H1 (cell line): ENCODE data around the gene PCP4L1. TPM values are rescaled to one million over a fixed set of nuclear protein-coding genes. Genes with fewer than 3 reads are reported as not detected.

Experiments used
- CTCF ChIA-PET: fragments of 300-600 bp; sonication (Branson Sonifier 250); formaldehyde crosslinking; loops from one replicate; lab custom pipeline; 2021; ENCODE audit not compliant: partially characterized antibody; lab: Charles Lee
- POLR2A ChIA-PET: fragments of 300-600 bp; sonication (Branson Sonifier 250); formaldehyde crosslinking; loops from one replicate; lab custom pipeline; 2021; ENCODE audit warnings: inconsistent platforms; ENCODE audit not compliant: partially characterized antibody; lab: Charles Lee
- DNase-seq, 2 experiments: peaks; one replicate each; pipeline versions ENCODE4 v3.0.0 to v3.0.0-alpha.2; 2010 to 2022; ENCODE audit warnings: low spot score in 2 of 2, low read depth in 1 of 2, mixed read lengths in 1 of 2
- FAIRE-seq: peaks from 2 replicates; lab custom pipeline; 2011; peaks lifted over from hg19 to GRCh38; lab: Jason Lieb, UNC
- H2AFZ ChIP-seq: 2 replicates; pipeline ENCODE4 v1.8.1; 2012; ENCODE audit warnings: low read length, inconsistent platforms
- H2AK5ac ChIP-seq: 2 replicates; pipeline ENCODE4 v1.6.1; 2013; ENCODE audit warnings: low read depth, low read length
- H2BK120ac ChIP-seq: replicated peaks from 2 replicates; pipeline ENCODE3; 2013; ENCODE audit warnings: low read depth, low read length, inconsistent platforms
- H2BK12ac ChIP-seq: 2 replicates; pipeline ENCODE4 v1.6.1; 2013; ENCODE audit warnings: low read depth, low read length
- H2BK15ac ChIP-seq: 2 replicates; pipeline ENCODE4 v1.6.1; 2013; ENCODE audit warnings: low read length
- H2BK20ac ChIP-seq: 2 replicates; pipeline ENCODE4 v1.6.1; 2013; ENCODE audit warnings: low read length
- H2BK5ac ChIP-seq: 2 replicates; pipeline ENCODE4 v1.6.1; 2013; ENCODE audit warnings: low read depth, low read length
- H3K14ac ChIP-seq: 2 replicates; pipeline ENCODE4 v1.6.1; 2013; ENCODE audit warnings: inconsistent platforms; ENCODE audit not compliant: insufficient read length
- H3K18ac ChIP-seq: 2 replicates; pipeline ENCODE4 v1.6.1; 2013; ENCODE audit warnings: low read length; ENCODE audit errors: extremely low read depth
- H3K23ac ChIP-seq: 2 replicates; pipeline ENCODE4 v1.6.1; 2013; ENCODE audit warnings: inconsistent platforms; ENCODE audit not compliant: insufficient read length
- H3K23me2 ChIP-seq: 2 replicates; pipeline ENCODE4 v1.6.1; 2013; ENCODE audit warnings: low read depth, low read length
- H3K27ac ChIP-seq: 2 replicates; pipeline ENCODE4 v1.6.1; 2011; ENCODE audit warnings: low read depth, low read length, inconsistent platforms
- H3K27me3 ChIP-seq, 4 experiments: replicated peaks in 1 of 4; 1 replicate in 1 of 4; 2 replicates in 3 of 4; pipeline versions ENCODE4 v1.6.1 to v1.8.1; 2011 to 2013; ENCODE audit warnings: low read length in 3 of 4, mild to moderate bottlenecking in 3 of 4, inconsistent platforms in 2 of 4, mixed read lengths in 2 of 4, moderate library complexity in 1 of 4; ENCODE audit not compliant: control insufficient read depth in 3 of 4, insufficient read depth in 3 of 4; ENCODE audit errors: extremely low read depth in 1 of 4
- H3K36me3 ChIP-seq, 4 experiments: 2 replicates each; pipeline versions ENCODE4 v1.6.1 to v1.8.1; 2011 to 2013; ENCODE audit warnings: mild to moderate bottlenecking in 4 of 4, low read length in 3 of 4, moderate library complexity in 2 of 4, control low read depth in 1 of 4, inconsistent platforms in 1 of 4; ENCODE audit not compliant: insufficient read depth in 4 of 4, control insufficient read depth in 2 of 4
- H3K4ac ChIP-seq: replicated peaks from 2 replicates; pipeline ENCODE3; 2013; ENCODE audit warnings: low read length, low read depth, mixed read lengths, inconsistent platforms; ENCODE audit not compliant: insufficient read length
- H3K4me1 ChIP-seq, 4 experiments: replicated peaks in 1 of 4; 1 replicate in 1 of 4; 2 replicates in 3 of 4; pipeline versions ENCODE4 v1.6.1 to v1.8.1; 2011 to 2013; ENCODE audit warnings: low read length in 3 of 4, inconsistent platforms in 2 of 4, mixed read lengths in 1 of 4; ENCODE audit not compliant: insufficient read depth in 4 of 4, control insufficient read depth in 3 of 4
- H3K4me2 ChIP-seq, 2 experiments: 2 replicates each; pipeline versions ENCODE4 v1.6.1 to v1.8.1; 2011 to 2013; ENCODE audit warnings: low read depth in 2 of 2, low read length in 2 of 2, control low read depth in 1 of 2, inconsistent platforms in 1 of 2, mild to moderate bottlenecking in 1 of 2; ENCODE audit not compliant: insufficient read depth in 1 of 2
- H3K4me3 ChIP-seq, 4 experiments: fragments of 200-600, 300-600 bp in 1 of 4; sonication (generic), shearing (Covaris generic), sonication (Bioruptor Twin) in 1 of 4; 2 replicates each; pipeline versions ENCODE4 v1.5.1 to v1.8.1; 2011 to 2016; ENCODE audit warnings: low read length in 4 of 4, low read depth in 3 of 4, control low read depth in 2 of 4, inconsistent platforms in 2 of 4, mild to moderate bottlenecking in 2 of 4, mixed read lengths in 1 of 4, moderate library complexity in 1 of 4; ENCODE audit not compliant: insufficient read depth in 2 of 4; ENCODE audit errors: extremely low read depth in 1 of 4
- H3K56ac ChIP-seq: replicated peaks from 2 replicates; pipeline ENCODE3; 2013; ENCODE audit warnings: low read depth, mild to moderate bottlenecking, mixed read lengths, low read length, inconsistent platforms; ENCODE audit not compliant: insufficient read length
- H3K79me1 ChIP-seq: 2 replicates; pipeline ENCODE4 v1.6.1; 2013; ENCODE audit warnings: low read depth, low read length, control low read depth
- H3K79me2 ChIP-seq, 2 experiments: 2 replicates each; pipeline versions ENCODE4 v1.6.1 to v1.8.1; 2012 to 2013; ENCODE audit warnings: low read length in 2 of 2, mild to moderate bottlenecking in 2 of 2, inconsistent platforms in 1 of 2; ENCODE audit not compliant: insufficient read depth in 2 of 2, control insufficient read depth in 1 of 2
- H3K9ac ChIP-seq, 4 experiments: replicated peaks in 1 of 4; 1 replicate in 1 of 4; 2 replicates in 3 of 4; pipeline versions ENCODE4 v1.6.1 to v1.8.1; 2011 to 2013; ENCODE audit warnings: low read depth in 3 of 4, low read length in 3 of 4, control low read depth in 2 of 4, mild to moderate bottlenecking in 2 of 4, moderate library complexity in 2 of 4, inconsistent platforms in 1 of 4; ENCODE audit errors: extremely low read depth in 1 of 4
- H3K9me3 ChIP-seq, 2 experiments: 2 replicates each; pipeline versions ENCODE4 v1.6.1 to v1.8.1; 2012 to 2013; ENCODE audit warnings: mild to moderate bottlenecking in 2 of 2, moderate library complexity in 2 of 2, control low read depth in 1 of 2, inconsistent platforms in 1 of 2, low read depth in 1 of 2, low read length in 1 of 2, mixed read lengths in 1 of 2; ENCODE audit not compliant: insufficient read depth in 2 of 2
- H4K20me1 ChIP-seq, 2 experiments: replicated peaks in 1 of 2; 2 replicates each; pipeline versions ENCODE3 to v1.8.1; 2011 to 2013; ENCODE audit warnings: inconsistent platforms in 2 of 2, low read length in 2 of 2, mild to moderate bottlenecking in 1 of 2; ENCODE audit not compliant: insufficient read depth in 2 of 2, control insufficient read depth in 1 of 2
- H4K5ac ChIP-seq: 2 replicates; pipeline ENCODE4 v1.6.1; 2013; ENCODE audit warnings: low read length, low read depth, mixed read lengths, inconsistent platforms; ENCODE audit not compliant: insufficient read length
- H4K8ac ChIP-seq: 2 replicates; pipeline ENCODE4 v1.8.0; 2013; ENCODE audit warnings: mild to moderate bottlenecking, moderate library complexity, low read length, inconsistent platforms; ENCODE audit not compliant: insufficient read depth; ENCODE audit errors: extremely low read depth
- H4K91ac ChIP-seq: replicated peaks from 2 replicates; pipeline ENCODE3; 2013; ENCODE audit warnings: low read length, mixed read lengths, inconsistent platforms; ENCODE audit not compliant: insufficient read length
- ATF3 ChIP-seq: IDR thresholded peaks from 2 replicates; pipeline ENCODE4 v1.6.1; 2011; ENCODE audit warnings: low read depth, mild to moderate bottlenecking, low read length; ENCODE audit not compliant: insufficient read depth
- CTBP2 ChIP-seq: IDR thresholded peaks from 2 replicates; pipeline ENCODE4 v1.7.0; 2011; ENCODE audit warnings: borderline replicate concordance, mild to moderate bottlenecking, moderate library complexity, mixed read lengths, low read length; ENCODE audit not compliant: insufficient read depth, insufficient read length
- E2F6 ChIP-seq: IDR thresholded peaks from 2 replicates; pipeline ENCODE4 v1.6.1; 2012; ENCODE audit warnings: inconsistent platforms
- HDAC2 ChIP-seq, 2 experiments: fragments of 300-600 bp in 1 of 2; sonication (generic) in 1 of 2; IDR thresholded peaks; 2 replicates each; pipeline ENCODE4 v1.6.1; 2011 to 2012; ENCODE audit warnings: low read depth in 2 of 2, low read length in 2 of 2, mild to moderate bottlenecking in 2 of 2, moderate library complexity in 2 of 2, borderline replicate concordance in 1 of 2, inconsistent platforms in 1 of 2
- POLR2A ChIP-seq, 2 experiments: IDR thresholded peaks; 1 replicate in 1 of 2; 2 replicates in 1 of 2; pipeline ENCODE4 v1.6.1; 2011; ENCODE audit warnings: low read depth in 2 of 2, low read length in 2 of 2, mild to moderate bottlenecking in 2 of 2; ENCODE audit errors: control extremely low read depth in 1 of 2
- SIN3A ChIP-seq, 2 experiments: IDR thresholded peaks in 1 of 2; conservative IDR thresholded peaks in 1 of 2; 2 replicates each; pipeline ENCODE4 v1.6.1; 2011 to 2012; ENCODE audit warnings: low read length in 2 of 2, improper control_type of control experiment in 1 of 2, low read depth in 1 of 2, mild to moderate bottlenecking in 1 of 2
- SIRT6 ChIP-seq: IDR thresholded peaks from one replicate; pipeline ENCODE4 v1.7.1; 2012; ENCODE audit warnings: low read length, inconsistent platforms
- SP4 ChIP-seq: IDR thresholded peaks from 2 replicates; pipeline ENCODE4 v1.6.1; 2012; ENCODE audit warnings: low read length, inconsistent platforms
- TAF7 ChIP-seq: optimal IDR thresholded peaks from 2 replicates; pipeline ENCODE3; 2011; ENCODE audit warnings: low read depth, mild to moderate bottlenecking, inconsistent platforms, low read length, moderate library complexity, borderline replicate concordance
- WGBS, 2 experiments: shearing (Covaris generic) in 1 of 2; methylation state at CpG; one replicate each; pipeline versions ENCODE4 v1.1.6 to v1.1.7; 2013 to 2015; ENCODE audit warnings: low lambda C conversion rate in 2 of 2, mixed read lengths in 2 of 2, inconsistent platforms in 1 of 2, low coverage in 1 of 2, missing lambda C conversion rate in 1 of 2; ENCODE audit not compliant: insufficient replicate concordance in 2 of 2, insufficient coverage in 1 of 2, insufficient read length in 1 of 2; ENCODE audit errors: extremely low coverage in 1 of 2, missing lambda C conversion rate in 1 of 2; 5-methylcytosine and 5-hydroxymethylcytosine counted together
- polyA plus RNA-seq, 7 experiments: library from polyadenylated mRNA; depleted of rRNA in 3 of 7; stranded (reverse) in 5 of 7; unstranded in 2 of 7; fragments of >200 nt in 5 of 7; fragments of 200-250 nt in 2 of 7; gene quantifications; 1 replicate in 5 of 7; 2 replicates in 1 of 7; 4 replicates in 1 of 7; pipeline versions ENCODE4 v1.2.1 to v1.2.3, GENCODE V29; 2011 to 2013; ENCODE audit warnings: missing spikeins in 2 of 7, mixed read lengths in 2 of 7
- total RNA-seq: library from RNA; stranded (reverse); fragmentation: NEBNext Ultra II Directional; extraction: Animal tissue kit (Norgen Biotek cat#: 25700); gene quantifications from 2 replicates; pipeline ENCODE4 v1.2.1, GENCODE V29; 2021

The PCP4L1 gene
- total and polyA plus RNA-seq, 2 of the 8 experiments (the other 6 are each of a cell fraction or from before 2014, with no cell fraction given) = 0.41 to 1.0 TPM

- Histone ChIP-seq H4K8ac (no peak overlapping the region), H3K36me3 (no peaks in the 10 kb centered on the region), H3K9ac (no peak overlapping the region), H2AK5ac (0 out of 2 replicates have a peak overlapping the region, but pooled peaks have one; percentile 69), H3K27me3 (no peaks in the 10 kb centered on the region), H4K5ac (no peak overlapping the region), H3K18ac (no peak overlapping the region), H2BK12ac (no peak overlapping the region), H4K91ac (no peak overlapping the region), H2BK15ac (no peak overlapping the region), H3K23me2 (no peaks in the 10 kb centered on the region; the same call in 1 of the 2 replicates), H3K27ac (no peak overlapping the region), H2AFZ (no peak overlapping the region), H3K9me3 (no peaks in the 10 kb centered on the region), H3K79me2 (no peaks in the 10 kb centered on the region), H2BK120ac (no peak overlapping the region), H3K4me3 (no peak overlapping the region), H4K20me1 (no peaks in the 10 kb centered on the region), H3K14ac (no peak overlapping the region), H3K4ac (no peak overlapping the region), H3K4me2 (no peak overlapping the region), H3K4me1 (peaks cover 0 to 2% (median 0%) of the 10 kb centered on the region in 4 experiments; a peak in 2 of 7 replicates), H2BK20ac (no peak overlapping the region), H3K23ac (no peak overlapping the region), H3K56ac (no peak overlapping the region), H3K79me1 (no peaks in the 10 kb centered on the region), H2BK5ac (no peak overlapping the region)
- no peak for FAIRE-seq
- CTCF ChIA-PET = interaction anchor here (0.7 to 15.6 kb wide), 42 partner anchors 8 to 1382 kb away, joined by 3 to 401 read pairs (median 4); partner anchors contain the start of genes APOA2, NDUFS2, PCP4L1 and PPOX
- 94% methylated on average over 1 of the region's 1 CpG; no CpG with 5 or more reads in 1 of the 2 experiments for WGBS, 2 experiments
- POLR2A ChIA-PET = interaction anchor here (0.7 to 1.8 kb wide), 5 partner anchors 18 to 114 kb away, joined by 3 to 5 read pairs (median 3); no protein-coding TSS in a partner anchor
- DNase-seq = no peak
- no peak for TF ChIP-seq E2F6
- TF ChIP-seq SIN3A (conservative IDR thresholded peaks at IDR 0.05 in 1 of 2, IDR thresholded peaks at IDR 0.05 in 1 of 2; ENCODE audit: low read depth in 1 of 2, low read length in 2 of 2) = no peak
- no peak for TF ChIP-seq SP4
- TF ChIP-seq HDAC2 (IDR thresholded peaks at IDR 0.05; ENCODE audit: borderline replicate concordance in 1 of 2, low read depth in 2 of 2, low read length in 2 of 2) = no peak
- no peak for TF ChIP-seq SIRT6
- no peak for TF ChIP-seq TAF7
- no peak for TF ChIP-seq POLR2A (IDR thresholded peaks at IDR 0.05; ENCODE audit: control extremely low read depth in 1 of 2, low read depth in 2 of 2, low read length in 2 of 2)
- no peak for TF ChIP-seq CTBP2
- TF ChIP-seq ATF3 = no peak
Measured at GRCh38 chr1:161290779-161291178, 32.2 kb downstream of the PCP4L1 start.
